HepG2 (cell line): ENCODE results near the gene FAS.

ENCODE experiments used
- AKNA ChIP-seq: sonication (generic); formaldehyde crosslinking; IDR thresholded peaks from 2 replicates; pipeline ENCODE4 v1.4.0; 2020; ENCODE audit warnings: missing genetic modification reagents, borderline replicate concordance
- EP300 ChIP-seq, 3 experiments: sonication (generic) in 1 of 3; formaldehyde crosslinking in 1 of 3; IDR thresholded peaks; 2 replicates each; pipeline versions ENCODE4 v1.5.1 to v1.6.1; 2011 to 2020; ENCODE audit warnings: low read depth in 2 of 3, low read length in 2 of 3, borderline replicate concordance in 1 of 3, improper control_type of control experiment in 1 of 3, mild to moderate bottlenecking in 1 of 3, missing genetic modification reagents in 1 of 3, moderate library complexity in 1 of 3
- FOSL1 ChIP-seq: sonication (generic); formaldehyde crosslinking; IDR thresholded peaks from 2 replicates; pipeline ENCODE4 v1.9.0; 2021; ENCODE audit warnings: missing genetic modification reagents, borderline replicate concordance
- MXI1 ChIP-seq: IDR thresholded peaks from 3 replicates; pipeline ENCODE4 v1.6.1; 2012; ENCODE audit warnings: low read depth, low read length, inconsistent platforms, borderline replicate concordance
- POLR2A ChIP-seq, 2 experiments: IDR thresholded peaks; 2 replicates each; pipeline ENCODE4 v1.6.1; 2011; ENCODE audit warnings: low read depth in 2 of 2, low read length in 2 of 2, mild to moderate bottlenecking in 1 of 2, moderate library complexity in 1 of 2; ENCODE audit not compliant: insufficient read depth in 1 of 2
- POLR2AphosphoS5 ChIP-seq: IDR thresholded peaks from 2 replicates; pipeline ENCODE4 v1.6.1; 2012; ENCODE audit warnings: low read depth, low read length
- REXO4 ChIP-seq: sonication (generic); formaldehyde crosslinking; IDR thresholded peaks from 2 replicates; pipeline ENCODE4 v1.8.0; 2022; ENCODE audit warnings: missing genetic modification reagents, mild to moderate bottlenecking, borderline replicate concordance
- ZNF451 ChIP-seq: sonication (generic); formaldehyde crosslinking; IDR thresholded peaks from 2 replicates; pipeline ENCODE4 v1.5.0; 2020; ENCODE audit warnings: mild to moderate bottlenecking, missing genetic modification reagents
- TF ChIP-seq, protein P1 (sequence below): sonication (generic); formaldehyde crosslinking; IDR thresholded peaks from 2 replicates; pipeline ENCODE4 v1.5.0; 2020; ENCODE audit warnings: mild to moderate bottlenecking, missing genetic modification reagents, moderate library complexity
- TF ChIP-seq, protein P2 (sequence below): sonication (generic); formaldehyde crosslinking; IDR thresholded peaks from 2 replicates; pipeline ENCODE4 v1.9.0; 2021; ENCODE audit warnings: missing genetic modification reagents, mild to moderate bottlenecking, borderline replicate concordance
- TF ChIP-seq, protein P3 (sequence below): sonication (generic); formaldehyde crosslinking; IDR thresholded peaks from 2 replicates; pipeline ENCODE4 v1.4.0; 2020; ENCODE audit warnings: mild to moderate bottlenecking, low read depth, missing genetic modification reagents
- TF ChIP-seq, protein P4 (sequence below): sonication (generic); formaldehyde crosslinking; conservative IDR thresholded peaks from 2 replicates; pipeline ENCODE4 v1.4.0; 2020; ENCODE audit warnings: missing genetic modification reagents
- TF ChIP-seq, protein P5 (sequence below): sonication (generic); formaldehyde crosslinking; IDR thresholded peaks from 2 replicates; pipeline ENCODE4 v1.8.1; 2023; ENCODE audit warnings: mild to moderate bottlenecking, missing genetic modification reagents, borderline replicate concordance

DNA sequence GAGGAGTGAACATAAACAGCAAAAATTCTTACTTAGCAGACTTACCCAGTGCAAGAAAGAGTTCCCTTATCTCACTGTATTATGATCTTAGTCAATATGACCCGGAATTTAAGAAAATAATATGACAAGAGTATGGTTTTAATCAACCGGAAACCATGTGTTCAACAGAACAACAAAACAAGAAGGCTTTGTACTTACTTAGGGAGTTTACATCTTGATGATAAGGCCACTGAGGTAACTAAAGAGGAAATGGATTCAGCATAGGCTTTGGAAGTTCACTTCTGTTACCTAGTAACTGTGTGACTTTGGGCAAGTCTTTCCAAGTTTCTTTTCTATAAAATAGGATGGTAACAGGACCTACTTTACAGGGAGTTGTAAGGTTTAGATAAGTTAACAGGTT, 7.4 kb upstream of the FAS start:
- no peak for TF ChIP-seq EP300 (IDR thresholded peaks at IDR 0.05; ENCODE audit: low read depth in 2 of 2, low read length in 2 of 2)
- TF ChIP-seq EP300 (CRISPR knock-in tag; IDR thresholded peaks at IDR 0.05; ENCODE audit: borderline replicate concordance) = no peak
- TF ChIP-seq REXO4 (CRISPR knock-in tag) = no peak
- TF ChIP-seq, protein P1, sequence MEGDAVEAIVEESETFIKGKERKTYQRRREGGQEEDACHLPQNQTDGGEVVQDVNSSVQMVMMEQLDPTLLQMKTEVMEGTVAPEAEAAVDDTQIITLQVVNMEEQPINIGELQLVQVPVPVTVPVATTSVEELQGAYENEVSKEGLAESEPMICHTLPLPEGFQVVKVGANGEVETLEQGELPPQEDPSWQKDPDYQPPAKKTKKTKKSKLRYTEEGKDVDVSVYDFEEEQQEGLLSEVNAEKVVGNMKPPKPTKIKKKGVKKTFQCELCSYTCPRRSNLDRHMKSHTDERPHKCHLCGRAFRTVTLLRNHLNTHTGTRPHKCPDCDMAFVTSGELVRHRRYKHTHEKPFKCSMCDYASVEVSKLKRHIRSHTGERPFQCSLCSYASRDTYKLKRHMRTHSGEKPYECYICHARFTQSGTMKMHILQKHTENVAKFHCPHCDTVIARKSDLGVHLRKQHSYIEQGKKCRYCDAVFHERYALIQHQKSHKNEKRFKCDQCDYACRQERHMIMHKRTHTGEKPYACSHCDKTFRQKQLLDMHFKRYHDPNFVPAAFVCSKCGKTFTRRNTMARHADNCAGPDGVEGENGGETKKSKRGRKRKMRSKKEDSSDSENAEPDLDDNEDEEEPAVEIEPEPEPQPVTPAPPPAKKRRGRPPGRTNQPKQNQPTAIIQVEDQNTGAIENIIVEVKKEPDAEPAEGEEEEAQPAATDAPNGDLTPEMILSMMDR (CRISPR knock-in tag) = no peak
- no peak for TF ChIP-seq FOSL1 (CRISPR knock-in tag)
- TF ChIP-seq POLR2A (IDR thresholded peaks at IDR 0.05; ENCODE audit: insufficient read depth in 1 of 2, low read depth in 2 of 2, low read length in 2 of 2) = no peak
- TF ChIP-seq, protein P2, sequence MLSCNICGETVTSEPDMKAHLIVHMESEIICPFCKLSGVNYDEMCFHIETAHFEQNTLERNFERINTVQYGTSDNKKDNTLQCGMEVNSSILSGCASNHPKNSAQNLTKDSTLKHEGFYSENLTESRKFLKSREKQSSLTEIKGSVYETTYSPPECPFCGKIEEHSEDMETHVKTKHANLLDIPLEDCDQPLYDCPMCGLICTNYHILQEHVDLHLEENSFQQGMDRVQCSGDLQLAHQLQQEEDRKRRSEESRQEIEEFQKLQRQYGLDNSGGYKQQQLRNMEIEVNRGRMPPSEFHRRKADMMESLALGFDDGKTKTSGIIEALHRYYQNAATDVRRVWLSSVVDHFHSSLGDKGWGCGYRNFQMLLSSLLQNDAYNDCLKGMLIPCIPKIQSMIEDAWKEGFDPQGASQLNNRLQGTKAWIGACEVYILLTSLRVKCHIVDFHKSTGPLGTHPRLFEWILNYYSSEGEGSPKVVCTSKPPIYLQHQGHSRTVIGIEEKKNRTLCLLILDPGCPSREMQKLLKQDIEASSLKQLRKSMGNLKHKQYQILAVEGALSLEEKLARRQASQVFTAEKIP = no peak
- TF ChIP-seq, protein P3, sequence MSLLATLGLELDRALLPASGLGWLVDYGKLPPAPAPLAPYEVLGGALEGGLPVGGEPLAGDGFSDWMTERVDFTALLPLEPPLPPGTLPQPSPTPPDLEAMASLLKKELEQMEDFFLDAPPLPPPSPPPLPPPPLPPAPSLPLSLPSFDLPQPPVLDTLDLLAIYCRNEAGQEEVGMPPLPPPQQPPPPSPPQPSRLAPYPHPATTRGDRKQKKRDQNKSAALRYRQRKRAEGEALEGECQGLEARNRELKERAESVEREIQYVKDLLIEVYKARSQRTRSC (CRISPR knock-in tag) = no peak
- TF ChIP-seq POLR2AphosphoS5 = no peak
- TF ChIP-seq, protein P4, sequence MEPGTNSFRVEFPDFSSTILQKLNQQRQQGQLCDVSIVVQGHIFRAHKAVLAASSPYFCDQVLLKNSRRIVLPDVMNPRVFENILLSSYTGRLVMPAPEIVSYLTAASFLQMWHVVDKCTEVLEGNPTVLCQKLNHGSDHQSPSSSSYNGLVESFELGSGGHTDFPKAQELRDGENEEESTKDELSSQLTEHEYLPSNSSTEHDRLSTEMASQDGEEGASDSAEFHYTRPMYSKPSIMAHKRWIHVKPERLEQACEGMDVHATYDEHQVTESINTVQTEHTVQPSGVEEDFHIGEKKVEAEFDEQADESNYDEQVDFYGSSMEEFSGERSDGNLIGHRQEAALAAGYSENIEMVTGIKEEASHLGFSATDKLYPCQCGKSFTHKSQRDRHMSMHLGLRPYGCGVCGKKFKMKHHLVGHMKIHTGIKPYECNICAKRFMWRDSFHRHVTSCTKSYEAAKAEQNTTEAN (CRISPR knock-in tag) = no peak
- no peak for TF ChIP-seq AKNA (CRISPR knock-in tag)
- TF ChIP-seq, protein P5, sequence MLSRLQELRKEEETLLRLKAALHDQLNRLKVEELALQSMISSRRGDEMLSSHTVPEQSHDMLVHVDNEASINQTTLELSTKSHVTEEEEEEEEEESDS (CRISPR knock-in tag) = no peak
- TF ChIP-seq ZNF451 (CRISPR knock-in tag) = no peak
- TF ChIP-seq MXI1 = no peak
